Esophagus muscularis mucosa (tissue), 4 donors: ENCODE data around the gene ARHGAP23. TPM values are rescaled to one million over a fixed set of nuclear protein-coding genes. Genes with fewer than 3 reads are reported as not detected.
"Not testable (repeated sequence)": the region's sequence is repeated elsewhere in the genome, so short reads cannot be mapped to it uniquely, and the experiment has no call there.

Experiments
- DNase-seq: peaks from one replicate; pipeline ENCODE4 v3.0.0-alpha.2; 2017; ENCODE audit errors: extremely low spot score
- H3K27ac ChIP-seq, 4 donors: fragments of 200-600 bp; sonication (generic); replicated peaks in 1 of 4; 1 replicate in 3 of 4; 2 replicates in 1 of 4; pipeline ENCODE4 v1.5.1; 2016 to 2019; ENCODE audit warnings: mild to moderate bottlenecking in 1 of 4
- H3K27me3 ChIP-seq, 4 donors: fragments of 200-600 bp; sonication (generic); one replicate each; pipeline versions ENCODE4 v1.5.1 to v1.6.0; 2016 to 2019
- H3K36me3 ChIP-seq, 4 donors: fragments of 200-600 bp; sonication (generic); one replicate each; pipeline ENCODE4 v1.5.1; 2016 to 2019
- H3K4me1 ChIP-seq, 4 donors: fragments of 200-600 bp; sonication (generic); one replicate each; pipeline ENCODE4 v1.5.1; 2016 to 2019
- H3K4me3 ChIP-seq, 4 donors: fragments of 200-600 bp; sonication (generic); 1 replicate in 2 of 4; 2 replicates in 2 of 4; pipeline ENCODE4 v1.5.1; 2016 to 2019; ENCODE audit warnings: mild to moderate bottlenecking in 4 of 4, moderate library complexity in 1 of 4
- H3K9me3 ChIP-seq, 4 donors: fragments of 200-600 bp; sonication (generic); 1 replicate in 3 of 4; 2 replicates in 1 of 4; pipeline ENCODE4 v1.5.1; 2016 to 2019
- CTCF ChIP-seq, 3 experiments: fragments of 200-600 bp in 2 of 3; fragments of 450-650 bp in 1 of 3; sonication (generic) in 2 of 3; IDR thresholded peaks; one replicate each; pipeline ENCODE4 v1.5.1; 2017 to 2019; ENCODE audit warnings: antibody characterized with exemption in 3 of 3, mild to moderate bottlenecking in 2 of 3, moderate library complexity in 1 of 3
- EP300 ChIP-seq: sonication (generic); formaldehyde crosslinking; IDR thresholded peaks from one replicate; pipeline ENCODE4 v1.6.1; 2017; ENCODE audit warnings: antibody characterized with exemption
- POLR2A ChIP-seq: fragments of 450-650 bp; IDR thresholded peaks from one replicate; pipeline ENCODE4 v1.6.1; 2017; ENCODE audit warnings: antibody characterized with exemption, moderate library complexity, mild to moderate bottlenecking, low read depth
- POLR2AphosphoS5 ChIP-seq, 2 donors: sonication (generic); formaldehyde crosslinking; IDR thresholded peaks; one replicate each; pipeline ENCODE4 v1.6.1; 2017; ENCODE audit warnings: antibody characterized with exemption in 2 of 2
- WGBS: methylation state at CpG from one replicate; pipeline ENCODE4 v1.1.5; 2018; 5-methylcytosine and 5-hydroxymethylcytosine counted together
- intact Hi-C: fragments of 100-400 bp; cut with DNase I; formaldehyde crosslinking; loops from one replicate; pipeline ENCODE4 v1.15.1; 2023
- total RNA-seq, 4 donors: library from RNA; depleted of rRNA; stranded (reverse); fragments of >200 nt; gene quantifications; one replicate each; pipeline versions ENCODE4 v1.1.0 to v1.2.1, GENCODE V29; 2016

Gene ARHGAP23
- total RNA-seq, 4 donors from 2014 or later, result 58.6 to 150 (median 104) TPM

- Histone ChIP-seq H3K4me1 (peaks cover 63 to 81% (median 78%) of the 10 kb centered on the region in 4 donors), H3K27ac (peak overlapping the region; percentile 90 to 97 (median 96)), H3K4me3 (peak overlapping the region; percentile 61 to 72 (median 64)), H3K27me3 (no peaks in the 10 kb centered on the region), H3K9me3 (no peaks in the 10 kb centered on the region), H3K36me3 (peaks cover 7 to 74% (median 72%) of the 10 kb centered on the region in 4 donors)
- no peak for TF ChIP-seq CTCF (IDR thresholded peaks at IDR 0.05)
- TF ChIP-seq POLR2AphosphoS5 (IDR thresholded peaks at IDR 0.05), result peak; percentile 2 to 40
- DNase-seq, result no peak
- 52% methylated on average over 21 of the region's 23 CpGs for WGBS
- intact Hi-C loops, result loop anchor here (5.0 kb wide), 1 partner anchor 38 kb away; the partner anchor contains the start of gene ARHGAP23
Measured at GRCh38 chr17:38465391-38466345, 37.4 kb downstream of the ARHGAP23 start.

GRCh38 chr17:38466346-38467315 lies 38.4 kb downstream of the ARHGAP23 start:
- DNase-seq, result no peak
- peaks cover 58 to 81% (median 78%) of the 10 kb centered on the region in 4 donors for H3K4me1 ChIP-seq
- no peaks in the 10 kb centered on the region for H3K27me3 ChIP-seq
- peak overlapping the region; percentile 90 to 97 (median 96) for H3K27ac ChIP-seq
- 82% methylated on average over 16 of the region's 57 CpGs for WGBS
- TF ChIP-seq CTCF (IDR thresholded peaks at IDR 0.05) (no peak), EP300 (no peak), POLR2A (no peak), POLR2AphosphoS5 (IDR thresholded peaks at IDR 0.05) (no peak)
- intact Hi-C loops, result loop anchor here (5.0 kb wide), 1 partner anchor 39 kb away; the partner anchor contains the start of gene ARHGAP23
- peak overlapping the region; percentile 61 to 72 (median 64) for H3K4me3 ChIP-seq
- peaks cover 10 to 76% (median 73%) of the 10 kb centered on the region in 4 donors for H3K36me3 ChIP-seq
- no peaks in the 10 kb centered on the region for H3K9me3 ChIP-seq

GRCh38 chr17:38467491-38467890 lies 39.2 kb downstream of the ARHGAP23 start:
- intact Hi-C loops, result loop anchor here (5.0 kb wide), 1 partner anchor 40 kb away; the partner anchor contains the start of gene ARHGAP23
- 0% methylated on average over 1 of the region's 1 CpG for WGBS
- peaks cover 19 to 85% (median 77%) of the 10 kb centered on the region in 4 donors for H3K36me3 ChIP-seq
- peak overlapping the region; percentile 90 to 97 (median 96) for H3K27ac ChIP-seq
- peak overlapping the region in 1 of 4 donors; percentile 61 for H3K4me3 ChIP-seq
- no peaks in the 10 kb centered on the region for H3K9me3 ChIP-seq
- TF ChIP-seq POLR2A, result no peak
- no peak for TF ChIP-seq EP300
- no peak for TF ChIP-seq CTCF (IDR thresholded peaks at IDR 0.05)
- no peak for TF ChIP-seq POLR2AphosphoS5 (IDR thresholded peaks at IDR 0.05)
- H3K27me3 ChIP-seq, result no peaks in the 10 kb centered on the region
- DNase-seq, result no peak
- peaks cover 57 to 87% (median 79%) of the 10 kb centered on the region in 4 donors for H3K4me1 ChIP-seq

GRCh38 chr17:38469875-38470274 lies 41.6 kb downstream of the ARHGAP23 start:
- peaks cover 27 to 89% (median 87%) of the 10 kb centered on the region in 4 donors for H3K36me3 ChIP-seq
- H3K9me3 ChIP-seq, result no peaks in the 10 kb centered on the region
- H3K4me3 ChIP-seq, result no peak overlapping the region
- WGBS, result 50% methylated on average over 13 of the region's 20 CpGs
- TF ChIP-seq POLR2AphosphoS5 (IDR thresholded peaks at IDR 0.05) (peak in 1 of 2 donors; percentile 21), POLR2A (no peak)
- H3K27ac ChIP-seq, result peak overlapping the region; percentile 45 to 62 (median 46)
- H3K27me3 ChIP-seq, result no peaks in the 10 kb centered on the region
- DNase-seq, result no peak
- intact Hi-C loops, result loop anchor here (5.0 kb wide), 1 partner anchor 43 kb away; the partner anchor contains the start of gene ARHGAP23
- H3K4me1 ChIP-seq, result peaks cover 34 to 82% (median 71%) of the 10 kb centered on the region in 4 donors

- DNase-seq, H3K27me3 ChIP-seq, H3K9me3 ChIP-seq, H3K4me3 ChIP-seq, H3K27ac ChIP-seq, intact Hi-C loops: not testable (repeated sequence)
- peaks cover 20 to 74% (median 63%) of the 10 kb centered on the region in 4 donors for H3K4me1 ChIP-seq
- WGBS, result 67% methylated on average over 8 of the region's 8 CpGs
- peaks cover 31 to 100% (median 96%) of the 10 kb centered on the region in 4 donors for H3K36me3 ChIP-seq
Measured at GRCh38 chr17:38471253-38471652, 43.0 kb downstream of the ARHGAP23 start.
